OCI-LY7 (cell line): Measurements from ENCODE around the gene ICE1.

Experiments used
- CTCF ChIP-seq: fragments of 200-600 bp; sonication (generic); conservative IDR thresholded peaks from 2 replicates; pipeline ENCODE4 v1.5.1; 2014; ENCODE audit warnings: mild to moderate bottlenecking, antibody characterized with exemption, low read length, moderate library complexity, mixed read lengths
- EZH2phosphoT487 ChIP-seq: fragments of 200-600 bp; sonication (generic); IDR thresholded peaks from 2 replicates; pipeline ENCODE4 v1.6.1; 2018; ENCODE audit warnings: low read depth, borderline replicate concordance, mild to moderate bottlenecking, mixed run types, antibody characterized with exemption, low read length, moderate library complexity, mixed read lengths

GRCh38 chr5:5505815-5506214, 83.3 kb downstream of the ICE1 start:
- TF ChIP-seq CTCF (no peak), EZH2phosphoT487 (no peak)
